SK-N-SH (cell line): Measurements from ENCODE around the gene SLC1A2. TPM values are rescaled to one million over a fixed set of nuclear protein-coding genes. Genes with fewer than 3 reads are reported as not detected.

Experiments used
- CTCF ChIA-PET: fragments of 300-600, 350-600 bp; formaldehyde crosslinking; extraction: SDS; loops from one replicate; lab custom pipeline; 2021; lab: Yijun Ruan, JAX
- POLR2A ChIA-PET: fragments of 350-600 bp; sonication (Branson Sonifier 250); formaldehyde crosslinking; extraction: SDS; loops from one replicate; lab custom pipeline; 2020; ENCODE audit warnings: antibody characterized with exemption, inconsistent platforms; lab: Yijun Ruan, JAX
- DNase-seq: peaks from one replicate; pipeline ENCODE4 v3.0.0; 2012
- H2AFZ ChIP-seq: fragments of 200-600 bp; sonication (generic); 2 replicates; pipeline ENCODE4 v1.8.1; 2016; ENCODE audit warnings: antibody characterized with exemption, mild to moderate bottlenecking, low read depth
- H3F3A ChIP-seq: fragments of 200-600 bp; sonication (generic); replicated peaks from 2 replicates; pipeline ENCODE3; 2016; ENCODE audit warnings: antibody characterized with exemption, mild to moderate bottlenecking; ENCODE audit not compliant: insufficient read depth
- H3K27ac ChIP-seq, 2 experiments: fragments of 200-500 bp in 1 of 2; fragments of 200-600 bp in 1 of 2; sonication (Bioruptor generic) in 1 of 2; sonication (generic), shearing (Covaris generic) in 1 of 2; 2 replicates each; pipeline versions ENCODE4 v1.5.1 to v1.6.1; 2014 to 2016; ENCODE audit warnings: low read depth in 2 of 2, inconsistent platforms in 1 of 2, low read length in 1 of 2, mild to moderate bottlenecking in 1 of 2, mixed read lengths in 1 of 2
- H3K27me3 ChIP-seq: fragments of 200-600 bp; sonication (generic), shearing (Covaris generic); 2 replicates; pipeline ENCODE4 v1.6.1; 2016; ENCODE audit warnings: mixed run types; ENCODE audit not compliant: insufficient read depth
- H3K36me3 ChIP-seq, 2 experiments: fragments of 200-500 bp in 1 of 2; fragments of 200-600 bp in 1 of 2; sonication (Bioruptor generic) in 1 of 2; sonication (generic) in 1 of 2; replicated peaks in 1 of 2; 2 replicates each; pipeline versions ENCODE3 to v1.5.1; 2014 to 2016; ENCODE audit warnings: low read length in 1 of 2, mild to moderate bottlenecking in 1 of 2; ENCODE audit not compliant: insufficient read depth in 2 of 2, control insufficient read depth in 1 of 2
- H3K4me1 ChIP-seq, 2 experiments: fragments of 200-500 bp in 1 of 2; fragments of 200-600 bp in 1 of 2; sonication (Bioruptor generic) in 1 of 2; sonication (generic), shearing (Covaris generic) in 1 of 2; 2 replicates each; pipeline versions ENCODE4 v1.5.1 to v1.6.1; 2014 to 2016; ENCODE audit warnings: low read depth in 1 of 2, low read length in 1 of 2, mixed run types in 1 of 2; ENCODE audit not compliant: insufficient read depth in 2 of 2, control insufficient read depth in 1 of 2
- H3K4me2 ChIP-seq: fragments of 200-600 bp; sonication (generic), shearing (Covaris generic); 2 replicates; pipeline ENCODE4 v1.6.1; 2017; ENCODE audit warnings: mixed run types
- H3K4me3 ChIP-seq, 2 experiments: fragments of 200-500 bp in 1 of 2; fragments of 200-600 bp in 1 of 2; sonication (Bioruptor generic) in 1 of 2; sonication (generic), shearing (Covaris generic) in 1 of 2; 2 replicates each; pipeline versions ENCODE4 v1.5.1 to v1.8.1; 2014 to 2016; ENCODE audit warnings: low read depth in 2 of 2, inconsistent platforms in 1 of 2, low read length in 1 of 2, mild to moderate bottlenecking in 1 of 2, mixed read lengths in 1 of 2, moderate library complexity in 1 of 2
- H3K79me2 ChIP-seq: fragments of 200-600 bp; sonication (generic); 2 replicates; pipeline ENCODE4 v1.8.1; 2017; ENCODE audit warnings: mild to moderate bottlenecking; ENCODE audit not compliant: insufficient read depth
- H3K9ac ChIP-seq: fragments of 200-600 bp; sonication (generic); 2 replicates; pipeline ENCODE4 v1.6.1; 2017; ENCODE audit warnings: mixed run types
- H3K9me2 ChIP-seq: fragments of 200-600 bp; sonication (generic); 2 replicates; pipeline ENCODE4 v1.6.1; 2017; ENCODE audit warnings: mixed run types
- H3K9me3 ChIP-seq: fragments of 200-600 bp; sonication (generic); 2 replicates; pipeline ENCODE4 v1.6.1; 2017; ENCODE audit warnings: mixed run types, mild to moderate bottlenecking, moderate library complexity
- H4K20me1 ChIP-seq: fragments of 200-600 bp; sonication (generic); 2 replicates; pipeline ENCODE4 v1.6.1; 2017; ENCODE audit warnings: mild to moderate bottlenecking, mixed run types; ENCODE audit not compliant: insufficient read depth
- CHD2 ChIP-seq: fragments of 150-350 bp; IDR thresholded peaks from 2 replicates; pipeline ENCODE4 v1.6.1; 2018; ENCODE audit warnings: low read length; ENCODE audit not compliant: partially characterized antibody
- ELF1 ChIP-seq: IDR thresholded peaks from 2 replicates; pipeline ENCODE4 v1.4.0; 2012
- FOXM1 ChIP-seq: IDR thresholded peaks from 2 replicates; pipeline ENCODE4 v1.4.0; 2012; ENCODE audit warnings: low read depth, mild to moderate bottlenecking
- MEF2A ChIP-seq: IDR thresholded peaks from 2 replicates; pipeline ENCODE4 v1.4.0; 2012; ENCODE audit warnings: low read depth, borderline replicate concordance
- NRF1 ChIP-seq: IDR thresholded peaks from 2 replicates; pipeline ENCODE4 v1.6.1; 2012; ENCODE audit warnings: low read depth, mild to moderate bottlenecking, low read length
- POLR2AphosphoS5 ChIP-seq: IDR thresholded peaks from 2 replicates; pipeline ENCODE4 v1.6.1; 2012; ENCODE audit warnings: low read depth, low read length
- RCOR1 ChIP-seq: fragments of 150-350 bp; IDR thresholded peaks from 2 replicates; pipeline ENCODE4 v1.6.1; 2017; ENCODE audit warnings: antibody characterized with exemption, low read length
- RFX5 ChIP-seq: IDR thresholded peaks from 2 replicates; pipeline ENCODE4 v1.6.1; 2012; ENCODE audit warnings: mild to moderate bottlenecking, improper control_type of control experiment, low read length
- TAF1 ChIP-seq: IDR thresholded peaks from 2 replicates; pipeline ENCODE4 v1.6.1; 2012; ENCODE audit warnings: low read depth, mild to moderate bottlenecking, low read length, moderate library complexity, borderline replicate concordance
- WGBS: methylation state at CpG from one replicate; pipeline ENCODE4 v1.1.6; 2017; ENCODE audit warnings: low lambda C conversion rate; 5-methylcytosine and 5-hydroxymethylcytosine counted together
- polyA plus RNA-seq, 3 experiments: library from polyadenylated mRNA; depleted of rRNA; stranded (reverse); fragments of >200 nt; gene quantifications; 2 replicates each; pipeline ENCODE4 v1.2.3, GENCODE V29; 2012
- TF ChIP-seq, protein P1 (sequence below): fragments of 150-350 bp; IDR thresholded peaks from 2 replicates; pipeline ENCODE4 v1.6.1; 2016; ENCODE audit warnings: mild to moderate bottlenecking, low read depth, low read length
- TF ChIP-seq, protein P2 (sequence below): IDR thresholded peaks from 2 replicates; pipeline ENCODE4 v1.6.1; 2012; ENCODE audit warnings: mild to moderate bottlenecking, low read depth, low read length, moderate library complexity
- TF ChIP-seq, protein P3 (sequence below): IDR thresholded peaks from 2 replicates; pipeline ENCODE4 v1.4.0; 2012; ENCODE audit warnings: low read depth, borderline replicate concordance
- TF ChIP-seq, protein P4 (sequence below): IDR thresholded peaks from 2 replicates; pipeline ENCODE4 v1.4.0; 2012; ENCODE audit warnings: low read depth
- TF ChIP-seq, protein P5 (sequence below): fragments of 150-350 bp; IDR thresholded peaks from 2 replicates; pipeline ENCODE4 v1.6.1; 2017; ENCODE audit warnings: antibody characterized with exemption, low read length, low read depth, borderline replicate concordance

The SLC1A2 gene
- polyA plus RNA-seq, 1 of the 3 experiments (the other 2 are of a cell fraction), result under 0.01 TPM

DNA sequence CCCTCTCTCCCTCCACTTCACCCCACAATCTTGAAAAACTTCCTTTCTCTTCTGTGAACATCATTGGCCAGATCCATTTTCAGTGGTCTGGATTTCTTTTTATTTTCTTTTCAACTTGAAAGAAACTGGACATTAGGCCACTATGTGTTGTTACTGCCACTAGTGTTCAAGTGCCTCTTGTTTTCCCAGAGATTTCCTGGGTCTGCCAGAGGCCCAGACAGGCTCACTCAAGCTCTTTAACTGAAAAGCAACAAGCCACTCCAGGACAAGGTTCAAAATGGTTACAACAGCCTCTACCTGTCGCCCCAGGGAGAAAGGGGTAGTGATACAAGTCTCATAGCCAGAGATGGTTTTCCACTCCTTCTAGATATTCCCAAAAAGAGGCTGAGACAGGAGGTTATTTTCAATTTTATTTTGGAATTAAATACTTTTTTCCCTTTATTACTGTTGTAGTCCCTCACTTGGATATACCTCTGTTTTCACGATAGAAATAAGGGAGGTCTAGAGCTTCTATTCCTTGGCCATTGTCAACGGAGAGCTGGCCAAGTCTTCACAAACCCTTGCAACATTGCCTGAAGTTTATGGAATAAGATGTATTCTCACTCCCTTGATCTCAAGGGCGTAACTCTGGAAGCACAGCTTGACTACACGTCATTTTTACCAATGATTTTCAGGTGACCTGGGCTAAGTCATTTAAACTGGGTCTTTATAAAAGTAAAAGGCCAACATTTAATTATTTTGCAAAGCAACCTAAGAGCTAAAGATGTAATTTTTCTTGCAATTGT is 188.1 kb downstream of the SLC1A2 start:
- Histone ChIP-seq H3K79me2 (no peaks in the 10 kb centered on the region), H3K9ac (no peak overlapping the region), H3K27ac (no peak overlapping the region), H3K4me3 (no peak overlapping the region), H3K4me2 (no peak overlapping the region), H3K27me3 (no peaks in the 10 kb centered on the region), H3F3A (peaks cover 80% of the 10 kb centered on the region), H4K20me1 (no peaks in the 10 kb centered on the region), H2AFZ (no peak overlapping the region), H3K36me3 (peaks cover 24 to 58% of the 10 kb centered on the region in 2 experiments), H3K9me3 (no peaks in the 10 kb centered on the region), H3K4me1 (no peaks in the 10 kb centered on the region), H3K9me2 (no peaks in the 10 kb centered on the region)
- 95% methylated on average over 5 of the region's 5 CpGs for WGBS
- POLR2A ChIA-PET, result no interaction called here
- CTCF ChIA-PET, result interaction anchor here (0.9 to 1.6 kb wide), 2 partner anchors 74 to 161 kb away, joined by 3 to 4 read pairs; no protein-coding TSS in a partner anchor
- no peak for TF ChIP-seq RCOR1
- TF ChIP-seq, protein P1, sequence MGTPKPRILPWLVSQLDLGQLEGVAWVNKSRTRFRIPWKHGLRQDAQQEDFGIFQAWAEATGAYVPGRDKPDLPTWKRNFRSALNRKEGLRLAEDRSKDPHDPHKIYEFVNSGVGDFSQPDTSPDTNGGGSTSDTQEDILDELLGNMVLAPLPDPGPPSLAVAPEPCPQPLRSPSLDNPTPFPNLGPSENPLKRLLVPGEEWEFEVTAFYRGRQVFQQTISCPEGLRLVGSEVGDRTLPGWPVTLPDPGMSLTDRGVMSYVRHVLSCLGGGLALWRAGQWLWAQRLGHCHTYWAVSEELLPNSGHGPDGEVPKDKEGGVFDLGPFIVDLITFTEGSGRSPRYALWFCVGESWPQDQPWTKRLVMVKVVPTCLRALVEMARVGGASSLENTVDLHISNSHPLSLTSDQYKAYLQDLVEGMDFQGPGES, result no peak
- DNase-seq, result no peak

DNA sequence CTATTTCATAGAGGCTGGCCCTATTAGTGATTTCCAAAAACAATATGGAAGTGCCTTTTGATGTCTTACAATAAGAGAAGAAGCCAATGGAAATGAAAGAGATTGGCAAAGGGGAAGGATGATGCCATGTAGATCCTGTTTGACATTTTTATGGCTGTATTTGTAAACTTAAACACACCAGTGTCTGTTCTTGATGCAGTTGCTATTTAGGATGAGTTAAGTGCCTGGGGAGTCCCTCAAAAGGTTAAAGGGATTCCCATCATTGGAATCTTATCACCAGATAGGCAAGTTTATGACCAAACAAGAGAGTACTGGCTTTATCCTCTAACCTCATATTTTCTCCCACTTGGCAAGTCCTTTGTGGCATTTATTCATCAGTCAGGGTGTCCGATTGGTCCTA is 189.0 kb downstream of the SLC1A2 start:
- Histone ChIP-seq H3F3A (peaks cover 83% of the 10 kb centered on the region), H3K4me2 (no peak overlapping the region), H3K27me3 (no peaks in the 10 kb centered on the region), H3K4me1 (no peaks in the 10 kb centered on the region), H3K4me3 (no peak overlapping the region), H3K9ac (no peak overlapping the region), H3K9me3 (no peaks in the 10 kb centered on the region), H3K27ac (no peak overlapping the region), H3K36me3 (peaks cover 24 to 67% of the 10 kb centered on the region in 2 experiments), H4K20me1 (no peaks in the 10 kb centered on the region), H3K79me2 (no peaks in the 10 kb centered on the region), H3K9me2 (no peaks in the 10 kb centered on the region), H2AFZ (no peak overlapping the region)
- ChIA-PET CTCF (interaction anchor here (0.9 to 1.6 kb wide), 2 partner anchors 75 to 162 kb away, joined by 3 to 4 read pairs; no protein-coding TSS in a partner anchor), POLR2A (no interaction called here)
- 100% methylated on average over 1 of the region's 1 CpG for WGBS
- no peak for TF ChIP-seq FOXM1
- TF ChIP-seq, protein P2, sequence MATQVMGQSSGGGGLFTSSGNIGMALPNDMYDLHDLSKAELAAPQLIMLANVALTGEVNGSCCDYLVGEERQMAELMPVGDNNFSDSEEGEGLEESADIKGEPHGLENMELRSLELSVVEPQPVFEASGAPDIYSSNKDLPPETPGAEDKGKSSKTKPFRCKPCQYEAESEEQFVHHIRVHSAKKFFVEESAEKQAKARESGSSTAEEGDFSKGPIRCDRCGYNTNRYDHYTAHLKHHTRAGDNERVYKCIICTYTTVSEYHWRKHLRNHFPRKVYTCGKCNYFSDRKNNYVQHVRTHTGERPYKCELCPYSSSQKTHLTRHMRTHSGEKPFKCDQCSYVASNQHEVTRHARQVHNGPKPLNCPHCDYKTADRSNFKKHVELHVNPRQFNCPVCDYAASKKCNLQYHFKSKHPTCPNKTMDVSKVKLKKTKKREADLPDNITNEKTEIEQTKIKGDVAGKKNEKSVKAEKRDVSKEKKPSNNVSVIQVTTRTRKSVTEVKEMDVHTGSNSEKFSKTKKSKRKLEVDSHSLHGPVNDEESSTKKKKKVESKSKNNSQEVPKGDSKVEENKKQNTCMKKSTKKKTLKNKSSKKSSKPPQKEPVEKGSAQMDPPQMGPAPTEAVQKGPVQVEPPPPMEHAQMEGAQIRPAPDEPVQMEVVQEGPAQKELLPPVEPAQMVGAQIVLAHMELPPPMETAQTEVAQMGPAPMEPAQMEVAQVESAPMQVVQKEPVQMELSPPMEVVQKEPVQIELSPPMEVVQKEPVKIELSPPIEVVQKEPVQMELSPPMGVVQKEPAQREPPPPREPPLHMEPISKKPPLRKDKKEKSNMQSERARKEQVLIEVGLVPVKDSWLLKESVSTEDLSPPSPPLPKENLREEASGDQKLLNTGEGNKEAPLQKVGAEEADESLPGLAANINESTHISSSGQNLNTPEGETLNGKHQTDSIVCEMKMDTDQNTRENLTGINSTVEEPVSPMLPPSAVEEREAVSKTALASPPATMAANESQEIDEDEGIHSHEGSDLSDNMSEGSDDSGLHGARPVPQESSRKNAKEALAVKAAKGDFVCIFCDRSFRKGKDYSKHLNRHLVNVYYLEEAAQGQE, result no peak
- TF ChIP-seq, protein P3, sequence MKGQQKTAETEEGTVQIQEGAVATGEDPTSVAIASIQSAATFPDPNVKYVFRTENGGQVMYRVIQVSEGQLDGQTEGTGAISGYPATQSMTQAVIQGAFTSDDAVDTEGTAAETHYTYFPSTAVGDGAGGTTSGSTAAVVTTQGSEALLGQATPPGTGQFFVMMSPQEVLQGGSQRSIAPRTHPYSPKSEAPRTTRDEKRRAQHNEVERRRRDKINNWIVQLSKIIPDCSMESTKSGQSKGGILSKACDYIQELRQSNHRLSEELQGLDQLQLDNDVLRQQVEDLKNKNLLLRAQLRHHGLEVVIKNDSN, result no peak
- no peak for TF ChIP-seq CHD2
- no peak for TF ChIP-seq POLR2AphosphoS5
- TF ChIP-seq, protein P4, sequence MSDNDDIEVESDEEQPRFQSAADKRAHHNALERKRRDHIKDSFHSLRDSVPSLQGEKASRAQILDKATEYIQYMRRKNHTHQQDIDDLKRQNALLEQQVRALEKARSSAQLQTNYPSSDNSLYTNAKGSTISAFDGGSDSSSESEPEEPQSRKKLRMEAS, result no peak
- TF ChIP-seq RFX5, result no peak
- no peak for TF ChIP-seq ELF1
- TF ChIP-seq, protein P5, sequence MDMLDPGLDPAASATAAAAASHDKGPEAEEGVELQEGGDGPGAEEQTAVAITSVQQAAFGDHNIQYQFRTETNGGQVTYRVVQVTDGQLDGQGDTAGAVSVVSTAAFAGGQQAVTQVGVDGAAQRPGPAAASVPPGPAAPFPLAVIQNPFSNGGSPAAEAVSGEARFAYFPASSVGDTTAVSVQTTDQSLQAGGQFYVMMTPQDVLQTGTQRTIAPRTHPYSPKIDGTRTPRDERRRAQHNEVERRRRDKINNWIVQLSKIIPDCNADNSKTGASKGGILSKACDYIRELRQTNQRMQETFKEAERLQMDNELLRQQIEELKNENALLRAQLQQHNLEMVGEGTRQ, result no peak
- no peak for TF ChIP-seq TAF1
- no peak for TF ChIP-seq MEF2A
- no peak for TF ChIP-seq NRF1
- DNase-seq, result no peak
